Effector CD8-positive, alpha-beta T cell (primary cell): ENCODE results near the gene GPR37L1.

Experiments
- DNase-seq: peaks from one replicate; lab custom pipeline; 2025; lab: John Stamatoyannopoulos, UW
- total RNA-seq, 4 experiments: gene quantifications; one replicate each; lab custom pipeline; 2026; lab: John Stamatoyannopoulos, UW

Gene GPR37L1, protein sequence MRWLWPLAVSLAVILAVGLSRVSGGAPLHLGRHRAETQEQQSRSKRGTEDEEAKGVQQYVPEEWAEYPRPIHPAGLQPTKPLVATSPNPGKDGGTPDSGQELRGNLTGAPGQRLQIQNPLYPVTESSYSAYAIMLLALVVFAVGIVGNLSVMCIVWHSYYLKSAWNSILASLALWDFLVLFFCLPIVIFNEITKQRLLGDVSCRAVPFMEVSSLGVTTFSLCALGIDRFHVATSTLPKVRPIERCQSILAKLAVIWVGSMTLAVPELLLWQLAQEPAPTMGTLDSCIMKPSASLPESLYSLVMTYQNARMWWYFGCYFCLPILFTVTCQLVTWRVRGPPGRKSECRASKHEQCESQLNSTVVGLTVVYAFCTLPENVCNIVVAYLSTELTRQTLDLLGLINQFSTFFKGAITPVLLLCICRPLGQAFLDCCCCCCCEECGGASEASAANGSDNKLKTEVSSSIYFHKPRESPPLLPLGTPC
- total RNA-seq, result 0 to 0.44 (median 0) reads per million in 4 experiments

DNA sequence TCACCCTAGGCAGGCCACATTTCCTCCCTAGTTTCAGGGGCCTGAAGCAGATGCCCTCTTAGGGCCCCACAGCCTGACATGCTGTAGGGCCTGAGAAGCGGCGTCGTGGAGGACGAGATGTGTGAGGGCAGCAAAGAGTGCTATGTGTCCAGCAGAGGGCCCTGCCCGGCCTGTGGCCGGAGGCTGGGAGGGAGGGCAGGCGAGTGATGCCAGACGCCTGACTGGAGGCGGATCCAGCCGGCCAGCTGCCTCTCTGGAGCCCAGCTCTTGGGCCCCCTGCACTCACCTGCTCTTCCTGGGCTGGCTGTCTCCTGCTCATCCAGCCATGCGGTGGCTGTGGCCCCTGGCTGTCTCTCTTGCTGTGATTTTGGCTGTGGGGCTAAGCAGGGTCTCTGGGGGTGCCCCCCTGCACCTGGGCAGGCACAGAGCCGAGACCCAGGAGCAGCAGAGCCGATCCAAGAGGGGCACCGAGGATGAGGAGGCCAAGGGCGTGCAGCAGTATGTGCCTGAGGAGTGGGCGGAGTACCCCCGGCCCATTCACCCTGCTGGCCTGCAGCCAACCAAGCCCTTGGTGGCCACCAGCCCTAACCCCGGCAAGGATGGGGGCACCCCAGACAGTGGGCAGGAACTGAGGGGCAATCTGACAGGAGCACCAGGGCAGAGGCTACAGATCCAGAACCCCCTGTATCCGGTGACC, at the start of gene GPR37L1:
TSS of gene GPR37L1 (plus strand) at position 279 of the 697 bp plus-strand sequence. CDS start at position 326, 47 bp downstream.
- DNase-seq, result no peak

GRCh38 chr1:202073206-202073605, 49.5 kb upstream of the GPR37L1 start:
- DNase-seq, result no peak

DNA sequence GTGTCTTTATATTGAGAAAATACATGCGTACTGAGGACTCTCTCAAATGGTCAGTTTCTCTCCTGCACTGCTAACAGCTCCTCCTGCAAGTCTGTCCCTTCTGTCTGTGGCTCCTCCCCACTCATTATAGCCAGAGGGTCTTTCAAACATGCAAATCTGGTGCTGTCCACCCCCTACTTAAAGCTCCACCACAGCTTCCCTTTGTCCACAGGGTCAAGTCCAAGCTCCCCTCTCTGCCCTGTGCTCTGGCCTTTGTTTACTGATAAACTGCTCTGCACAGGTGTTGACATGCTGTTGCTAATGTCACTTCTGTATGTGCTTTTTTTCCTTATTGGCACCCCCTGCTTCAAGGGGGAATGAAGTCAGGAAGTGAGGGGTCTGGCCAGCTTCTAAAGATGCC, 47.7 kb upstream of the GPR37L1 start:
- no peak for DNase-seq

DNA sequence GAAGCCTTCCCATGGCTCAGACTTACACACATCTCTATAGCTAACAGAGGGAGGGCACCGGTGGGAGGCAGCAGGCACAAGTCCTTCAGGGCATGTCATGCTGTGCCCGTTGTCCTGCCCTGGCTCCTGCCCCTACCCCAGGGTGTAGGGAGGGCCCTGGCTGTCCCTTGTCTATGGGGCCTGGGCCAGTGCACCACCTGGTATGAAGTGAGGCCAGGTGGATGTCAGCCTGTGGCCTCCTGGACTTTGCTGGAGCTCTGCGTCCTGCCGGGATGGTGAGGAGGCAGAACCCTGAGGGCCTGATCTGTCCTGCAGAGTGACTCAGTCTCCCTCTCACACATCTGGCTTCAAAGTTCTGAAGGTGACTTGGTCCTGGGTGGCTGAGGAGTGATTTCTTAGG, 47.3 kb upstream of the GPR37L1 start:
- DNase-seq, result no peak

DNA sequence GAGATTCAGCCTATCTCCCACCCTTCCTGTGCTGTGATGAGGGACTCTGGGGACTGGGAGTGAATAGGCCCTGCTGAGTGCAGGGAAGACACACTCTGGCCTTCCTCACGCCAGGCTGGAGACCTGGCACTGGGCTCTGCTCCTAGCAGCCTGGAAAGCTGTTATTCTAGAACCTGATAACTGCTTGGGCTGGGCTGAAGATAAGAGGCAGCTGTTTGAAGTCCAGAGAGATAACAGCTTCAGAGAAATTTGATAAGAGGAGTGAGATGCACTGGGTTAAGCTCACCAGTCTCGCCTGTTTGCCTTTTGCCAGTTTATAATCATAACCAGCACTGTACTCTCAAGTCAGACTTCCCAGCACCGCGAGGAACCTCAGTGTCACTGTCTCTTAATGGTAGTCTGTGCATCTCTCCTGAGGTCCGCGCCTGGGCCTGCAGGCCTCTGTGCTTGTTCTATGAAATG, 46.6 kb upstream of the GPR37L1 start:
- no peak for DNase-seq

- no peak for DNase-seq
Measured at GRCh38 chr1:202078241-202078640, 44.5 kb upstream of the GPR37L1 start.

DNA sequence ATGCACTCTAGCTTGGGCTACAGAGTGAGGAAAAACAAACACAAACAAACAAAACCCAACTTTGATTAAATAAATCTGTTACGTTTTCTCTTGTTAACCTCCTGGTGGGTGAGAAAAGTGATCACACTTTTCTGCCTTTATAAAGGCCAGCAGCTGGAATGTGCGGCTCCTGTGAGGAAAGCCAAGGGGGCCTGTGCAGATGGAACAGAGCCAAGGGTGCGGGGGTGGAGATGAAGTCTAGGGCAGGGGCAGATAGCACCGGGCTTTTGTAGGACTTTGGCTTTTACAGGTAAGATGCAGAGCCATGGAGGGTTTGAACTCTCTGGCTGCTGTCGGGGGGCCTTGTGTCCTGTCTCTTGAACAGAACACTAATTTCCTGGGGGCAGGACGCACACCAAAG, 40.7 kb upstream of the GPR37L1 start:
- DNase-seq, result no peak

GRCh38 chr1:202084791-202085681, 37.7 kb upstream of the GPR37L1 start:
- no peak for DNase-seq

- no peak for DNase-seq
Measured at GRCh38 chr1:202085682-202086373, 36.9 kb upstream of the GPR37L1 start.

GRCh38 chr1:202086579-202087350, 36.0 kb upstream of the GPR37L1 start:
- no peak for DNase-seq

DNA sequence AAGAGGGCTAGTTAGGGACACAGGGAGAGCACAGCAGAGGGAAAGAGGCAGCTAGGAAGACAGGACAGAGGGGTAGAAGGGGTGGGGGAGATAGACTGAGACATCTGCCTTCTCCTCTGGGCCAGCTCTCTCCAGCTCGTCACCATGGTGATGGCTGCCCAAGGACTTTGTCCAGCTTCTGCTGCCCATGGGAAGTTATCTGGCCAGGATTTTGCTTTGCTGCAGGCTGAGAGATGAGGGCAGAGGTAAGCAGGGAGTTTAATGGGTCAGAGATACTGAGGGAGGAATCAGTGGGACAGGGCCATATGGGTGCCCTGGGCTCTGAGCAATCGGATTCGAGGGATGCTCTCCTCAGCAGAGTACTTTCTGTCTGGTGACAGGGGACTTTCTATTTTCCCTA, 34.5 kb upstream of the GPR37L1 start:
- DNase-seq, result no peak

- no peak for DNase-seq
Measured at GRCh38 chr1:202090994-202091393, 31.7 kb upstream of the GPR37L1 start.

DNA sequence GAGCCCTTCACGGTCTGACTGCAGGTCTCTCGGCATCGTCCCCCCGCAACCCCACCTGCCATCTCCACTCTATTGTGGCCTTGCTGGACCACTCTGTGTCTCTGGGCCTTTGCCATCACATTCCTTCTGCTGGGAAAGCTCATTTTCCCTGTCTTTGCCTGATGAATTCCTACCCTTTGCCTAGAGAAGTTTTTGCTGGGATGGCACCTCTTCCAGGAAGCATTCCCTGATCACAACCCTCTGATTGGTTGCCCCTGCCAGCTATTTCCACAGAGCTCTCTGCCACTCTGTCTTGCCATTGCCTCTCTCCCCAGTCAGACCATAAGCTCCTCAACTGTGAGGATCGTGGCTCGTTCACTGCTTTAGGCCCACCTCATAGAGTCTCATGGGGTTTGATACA, 28.9 kb upstream of the GPR37L1 start:
- no peak for DNase-seq

GRCh38 chr1:202101184-202101583, 21.5 kb upstream of the GPR37L1 start:
- no peak for DNase-seq

GRCh38 chr1:202104073-202104472, 18.6 kb upstream of the GPR37L1 start:
- DNase-seq, result no peak

DNA sequence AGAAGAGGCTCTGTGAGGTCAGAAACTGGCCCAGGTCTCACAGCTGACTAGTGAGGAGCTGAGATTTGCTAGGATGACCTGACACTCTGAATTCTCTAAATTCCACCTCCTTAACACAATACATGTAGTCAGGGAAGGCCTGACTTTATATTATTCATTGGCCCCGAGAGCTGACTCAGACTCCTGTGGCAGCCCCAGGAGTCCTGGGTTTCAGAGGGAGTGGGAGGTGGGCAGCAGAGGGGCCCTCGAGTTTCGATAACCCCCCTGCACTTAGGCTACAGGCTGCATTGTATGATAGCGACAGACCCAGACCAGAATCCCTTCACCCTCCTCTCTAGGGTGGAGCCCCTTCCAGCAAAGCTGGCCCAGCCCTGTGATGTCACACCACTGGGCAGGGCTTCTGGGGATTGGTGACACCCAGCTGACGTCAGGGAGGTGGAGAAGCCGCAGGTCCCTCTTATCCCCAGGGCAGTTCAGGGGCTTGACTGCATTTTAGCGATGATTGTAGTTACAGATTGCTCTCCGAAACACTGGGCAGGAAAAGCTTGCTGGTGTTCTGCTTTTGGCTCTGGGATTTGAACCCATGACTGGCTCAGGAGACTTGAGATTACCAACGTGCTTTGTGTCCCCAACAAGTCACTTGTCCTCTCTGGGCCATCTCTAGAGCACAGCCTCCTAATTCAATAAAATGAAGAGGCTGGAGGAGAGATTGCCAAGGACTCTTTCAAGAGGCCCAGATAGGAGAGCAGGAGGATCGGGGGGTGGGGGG, 17.0 kb upstream of the GPR37L1 start:
- no peak for DNase-seq

DNA sequence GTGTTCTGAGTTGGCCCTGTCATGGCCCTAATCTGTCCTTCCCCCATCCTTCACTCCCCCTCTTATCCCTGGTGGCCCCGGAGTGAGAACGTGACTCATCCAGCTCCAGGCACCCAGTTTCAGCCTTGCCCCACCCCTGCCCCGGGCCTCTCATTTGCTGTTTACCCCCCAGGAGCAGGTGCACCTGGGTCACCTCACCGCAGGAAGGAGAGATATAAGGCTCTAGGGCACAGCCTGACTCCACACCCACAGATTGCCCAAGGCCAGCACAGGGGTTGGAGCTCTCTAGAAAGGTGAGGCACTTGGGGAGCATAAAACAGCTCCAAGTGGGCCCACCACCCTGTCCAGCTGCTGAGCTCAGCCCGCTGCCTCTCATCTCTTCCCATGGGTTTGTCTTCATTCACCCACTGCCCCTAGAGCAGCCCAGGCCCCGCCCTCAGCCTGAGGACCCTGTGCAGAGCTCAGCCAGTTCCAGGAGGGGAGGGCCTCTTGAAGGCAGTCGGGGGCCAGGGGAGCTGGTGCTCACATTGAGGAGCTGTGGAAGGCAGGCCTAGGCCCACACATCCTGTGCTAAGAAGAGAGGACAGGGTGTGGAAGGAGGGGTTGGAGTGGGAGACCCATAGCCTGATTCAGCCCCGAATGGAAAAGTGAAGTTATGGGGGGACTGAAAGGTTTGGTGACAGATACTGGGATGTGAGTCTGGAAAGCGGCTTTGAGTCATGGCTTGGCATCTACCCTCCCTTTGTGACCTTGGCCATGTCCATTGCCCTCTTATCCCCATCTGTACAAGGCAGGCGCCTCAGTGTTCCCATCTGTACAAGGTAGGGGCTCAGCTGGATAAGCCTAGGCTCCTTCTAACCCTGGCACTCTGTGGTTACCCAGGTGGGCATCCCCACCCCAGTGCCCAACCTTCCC, 16.1 kb upstream of the GPR37L1 start:
- no peak for DNase-seq

GRCh38 chr1:202107321-202107761, 15.4 kb upstream of the GPR37L1 start:
- DNase-seq, result no peak
